IPS-20b (cell line): Measurements from ENCODE around the gene CASR.

ENCODE experiments used
- H3K27ac ChIP-seq: one replicate; pipeline ENCODE4 v1.5.1; 2013; ENCODE audit warnings: low read length
- H3K27me3 ChIP-seq: 2 replicates; pipeline ENCODE4 v1.6.1; 2013; ENCODE audit warnings: mild to moderate bottlenecking, low read length, inconsistent platforms; ENCODE audit not compliant: insufficient read depth
- H3K36me3 ChIP-seq: 2 replicates; pipeline ENCODE4 v1.6.1; 2013; ENCODE audit warnings: low read depth, mild to moderate bottlenecking, inconsistent platforms, low read length, moderate library complexity; ENCODE audit not compliant: insufficient read depth
- H3K4me1 ChIP-seq: 2 replicates; pipeline ENCODE4 v1.6.1; 2013; ENCODE audit warnings: mild to moderate bottlenecking, control low read depth, inconsistent platforms, low read length, moderate library complexity; ENCODE audit not compliant: insufficient read depth
- H3K4me3 ChIP-seq: 2 replicates; pipeline ENCODE4 v1.5.1; 2013; ENCODE audit warnings: mild to moderate bottlenecking, low read length, inconsistent platforms
- H3K9ac ChIP-seq: 2 replicates; pipeline ENCODE4 v1.6.1; 2013; ENCODE audit warnings: low read depth, mild to moderate bottlenecking, inconsistent platforms, low read length, moderate library complexity
- H3K9me3 ChIP-seq: 2 replicates; pipeline ENCODE4 v1.6.1; 2013; ENCODE audit warnings: mild to moderate bottlenecking, low read depth, low read length, inconsistent platforms; ENCODE audit not compliant: insufficient read depth

The CASR gene

DNA sequence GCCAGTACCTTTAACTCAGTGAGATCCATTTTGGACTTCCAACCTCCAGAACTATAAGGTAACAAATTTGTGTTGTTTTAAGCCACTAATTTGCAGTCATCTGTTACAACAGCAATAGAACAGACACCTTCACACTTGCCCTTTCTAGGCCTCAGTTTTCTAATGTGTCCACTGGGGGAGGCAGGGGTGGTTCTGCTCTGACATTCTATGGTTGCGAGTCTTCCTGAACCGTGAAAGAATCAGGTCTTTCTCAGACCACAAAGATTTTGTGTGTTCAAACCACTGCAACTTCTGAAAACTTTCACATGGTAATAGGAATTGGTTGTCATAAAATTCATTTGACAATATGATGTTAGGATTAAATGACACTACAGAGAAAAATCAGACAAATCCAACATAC lies 114.8 kb downstream of the CASR start:
- no peak overlapping the region for H3K27ac ChIP-seq
- H3K9ac ChIP-seq = no peak overlapping the region

GRCh38 chr3:122299215-122299614 lies 115.7 kb downstream of the CASR start:
- Histone ChIP-seq H3K9ac (no peak overlapping the region), H3K4me1 (no peaks in the 10 kb centered on the region), H3K36me3 (no peaks in the 10 kb centered on the region), H3K27me3 (no peaks in the 10 kb centered on the region), H3K9me3 (no peaks in the 10 kb centered on the region), H3K4me3 (no peak overlapping the region), H3K27ac (no peak overlapping the region)

More for the DNA sequence above, 114.8 kb downstream of the CASR start:
- no peaks in the 10 kb centered on the region for H3K4me1 ChIP-seq
- H3K9me3 ChIP-seq = no peaks in the 10 kb centered on the region
- no peak overlapping the region for H3K4me3 ChIP-seq
- H3K36me3 ChIP-seq = no peaks in the 10 kb centered on the region
- no peaks in the 10 kb centered on the region for H3K27me3 ChIP-seq

- H3K36me3 ChIP-seq = no peaks in the 10 kb centered on the region
- no peak overlapping the region for H3K4me3 ChIP-seq
- no peaks in the 10 kb centered on the region for H3K27me3 ChIP-seq
- H3K4me1 ChIP-seq = no peaks in the 10 kb centered on the region
- H3K27ac ChIP-seq = no peak overlapping the region
- no peaks in the 10 kb centered on the region for H3K9me3 ChIP-seq
- no peak overlapping the region for H3K9ac ChIP-seq
Observed at GRCh38 chr3:122299872-122300460, 116.5 kb downstream of the CASR start.

- H3K9me3 ChIP-seq = no peaks in the 10 kb centered on the region
- no peak overlapping the region for H3K9ac ChIP-seq
- no peak overlapping the region for H3K27ac ChIP-seq
- no peak overlapping the region for H3K4me3 ChIP-seq
- H3K36me3 ChIP-seq = no peaks in the 10 kb centered on the region
- H3K27me3 ChIP-seq = no peaks in the 10 kb centered on the region
- no peaks in the 10 kb centered on the region for H3K4me1 ChIP-seq
Observed at GRCh38 chr3:122301063-122301462, 117.6 kb downstream of the CASR start.

- Histone ChIP-seq H3K27me3 (no peaks in the 10 kb centered on the region), H3K27ac (no peak overlapping the region), H3K36me3 (no peaks in the 10 kb centered on the region), H3K4me1 (no peaks in the 10 kb centered on the region), H3K4me3 (no peak overlapping the region), H3K9ac (no peak overlapping the region), H3K9me3 (no peaks in the 10 kb centered on the region)
Observed at GRCh38 chr3:122305818-122306621, 122.6 kb downstream of the CASR start.

DNA sequence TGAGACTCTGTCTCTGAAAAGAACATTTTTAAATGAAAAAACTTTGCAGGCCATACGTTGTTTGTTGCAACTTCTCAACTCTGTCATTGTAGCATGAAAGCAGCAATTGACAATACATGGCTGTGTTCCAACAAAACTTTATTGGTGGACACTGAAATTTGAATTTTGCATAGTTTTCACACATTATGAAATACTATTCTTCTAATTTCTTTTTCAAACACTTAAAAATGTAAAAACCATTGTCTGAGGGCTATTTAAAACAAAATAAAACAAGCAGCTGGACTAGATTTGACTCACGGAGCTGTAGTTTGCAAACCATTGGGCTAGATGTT lies 123.1 kb downstream of the CASR start:
- Histone ChIP-seq H3K9ac (no peak overlapping the region), H3K4me3 (no peak overlapping the region), H3K4me1 (no peaks in the 10 kb centered on the region), H3K36me3 (no peaks in the 10 kb centered on the region), H3K27ac (no peak overlapping the region), H3K9me3 (no peaks in the 10 kb centered on the region), H3K27me3 (no peaks in the 10 kb centered on the region)

GRCh38 chr3:122307094-122307687 lies 123.7 kb downstream of the CASR start:
- Histone ChIP-seq H3K4me1 (no peaks in the 10 kb centered on the region), H3K4me3 (no peak overlapping the region), H3K9me3 (no peaks in the 10 kb centered on the region), H3K9ac (no peak overlapping the region), H3K27me3 (no peaks in the 10 kb centered on the region), H3K36me3 (no peaks in the 10 kb centered on the region), H3K27ac (no peak overlapping the region)

GRCh38 chr3:122307976-122308375 lies 124.5 kb downstream of the CASR start:
- no peaks in the 10 kb centered on the region for H3K4me1 ChIP-seq
- no peak overlapping the region for H3K9ac ChIP-seq
- no peaks in the 10 kb centered on the region for H3K36me3 ChIP-seq
- H3K4me3 ChIP-seq = no peak overlapping the region
- no peaks in the 10 kb centered on the region for H3K9me3 ChIP-seq
- no peak overlapping the region for H3K27ac ChIP-seq
- H3K27me3 ChIP-seq = no peaks in the 10 kb centered on the region

GRCh38 chr3:122310361-122310760 lies 126.9 kb downstream of the CASR start:
- H3K4me3 ChIP-seq = no peak overlapping the region
- H3K9me3 ChIP-seq = no peaks in the 10 kb centered on the region
- H3K27me3 ChIP-seq = no peaks in the 10 kb centered on the region
- no peaks in the 10 kb centered on the region for H3K4me1 ChIP-seq
- H3K9ac ChIP-seq = no peak overlapping the region
- no peak overlapping the region for H3K27ac ChIP-seq
- no peaks in the 10 kb centered on the region for H3K36me3 ChIP-seq

GRCh38 chr3:122312826-122313225 lies 129.4 kb downstream of the CASR start:
- H3K9ac ChIP-seq = no peak overlapping the region
- H3K4me1 ChIP-seq = no peaks in the 10 kb centered on the region
- H3K36me3 ChIP-seq = no peaks in the 10 kb centered on the region
- no peak overlapping the region for H3K27ac ChIP-seq
- no peaks in the 10 kb centered on the region for H3K9me3 ChIP-seq
- H3K4me3 ChIP-seq = no peak overlapping the region
- H3K27me3 ChIP-seq = no peaks in the 10 kb centered on the region

DNA sequence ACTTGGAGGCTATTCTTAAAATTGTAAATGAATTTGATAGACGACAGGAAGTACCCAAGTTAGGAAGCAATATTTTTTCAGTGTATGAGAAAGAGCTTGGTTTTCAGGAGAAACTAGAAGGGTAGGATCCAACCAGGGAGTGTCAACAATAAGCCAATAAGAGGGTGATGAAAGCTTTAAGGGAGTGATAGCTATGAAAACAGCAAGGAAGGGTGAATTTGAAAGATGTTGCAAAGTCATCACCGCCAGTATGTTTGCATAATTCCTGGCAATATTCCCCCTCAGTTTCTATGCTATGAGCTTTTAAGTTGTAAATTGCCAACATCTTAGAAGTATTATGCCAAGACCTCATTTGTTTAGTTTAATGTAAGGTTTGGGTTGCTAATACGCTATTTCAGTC lies 129.8 kb downstream of the CASR start:
- Histone ChIP-seq H3K4me1 (no peaks in the 10 kb centered on the region), H3K27me3 (no peaks in the 10 kb centered on the region), H3K9ac (no peak overlapping the region), H3K4me3 (no peak overlapping the region), H3K36me3 (no peaks in the 10 kb centered on the region), H3K27ac (no peak overlapping the region), H3K9me3 (no peaks in the 10 kb centered on the region)

DNA sequence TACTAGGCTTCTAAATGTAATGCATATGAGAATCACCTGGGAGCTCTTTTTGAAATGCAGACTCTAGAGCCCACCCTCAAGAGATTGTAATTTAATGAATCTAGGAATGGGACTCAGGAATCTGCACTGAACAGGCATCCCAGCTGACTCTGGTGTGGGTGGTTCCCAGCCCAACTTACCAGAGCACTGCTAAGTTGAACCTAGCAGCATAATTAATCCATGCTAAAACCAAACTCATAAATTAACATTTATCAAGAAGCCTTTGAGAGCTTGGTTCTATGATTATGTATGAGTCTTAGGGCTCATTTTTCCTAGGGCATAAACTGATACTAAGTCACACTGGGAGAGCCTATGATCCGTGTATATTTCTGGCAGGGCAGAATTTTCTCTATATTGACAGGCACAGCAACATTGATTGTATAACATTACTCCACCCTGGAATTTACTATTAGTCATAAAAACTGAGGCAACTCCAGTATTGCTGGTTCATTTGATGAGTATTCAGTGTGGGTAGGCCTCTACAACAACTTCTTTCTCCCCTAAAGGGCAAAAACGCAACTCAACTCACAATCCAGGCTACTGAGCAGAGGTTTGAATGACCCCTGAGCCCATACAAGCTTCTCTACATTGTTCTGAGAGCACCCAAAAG lies 130.9 kb downstream of the CASR start:
- no peak overlapping the region for H3K9ac ChIP-seq
- H3K36me3 ChIP-seq = no peaks in the 10 kb centered on the region
- no peaks in the 10 kb centered on the region; the same call in 1 of the 2 replicates for H3K9me3 ChIP-seq
- H3K27me3 ChIP-seq = no peaks in the 10 kb centered on the region
- no peak overlapping the region for H3K4me3 ChIP-seq
- no peaks in the 10 kb centered on the region for H3K4me1 ChIP-seq
- H3K27ac ChIP-seq = no peak overlapping the region
